Stimulated activated CD4-positive, alpha-beta T cell treated with anti-CD3 and anti-CD28 coated beads, Interleukin-12 subunit alpha, Interleukin-12 subunit beta, amount 100 ng/mL, for 48 hours (primary cell): ENCODE data around the gene HEBP1.

Source experiments
- DNase-seq, 3 donors: peaks; one replicate each; pipeline ENCODE4 v3.0.0-alpha.2; 2020; ENCODE audit warnings: low read depth in 2 of 3, low spot score in 1 of 3

The HEBP1 gene

DNA sequence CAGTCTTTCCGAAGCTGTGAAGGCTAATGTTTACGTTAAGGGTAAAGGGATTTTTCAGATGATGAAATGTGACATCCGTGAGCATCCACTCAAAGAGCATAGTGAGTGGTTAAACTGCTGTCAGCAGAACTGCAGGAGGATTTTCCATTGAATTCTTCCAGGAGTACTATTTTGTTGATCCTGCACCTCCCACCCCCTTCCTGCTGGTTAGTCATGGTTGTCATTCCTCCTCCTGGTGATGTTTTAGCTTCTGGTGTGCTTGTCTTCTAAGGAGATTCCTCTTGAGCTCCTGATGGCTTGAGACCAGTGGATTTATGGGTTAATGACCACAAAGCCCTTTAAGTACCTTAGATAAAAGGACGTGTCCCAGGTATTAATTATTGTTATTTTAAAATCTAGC, 45.7 kb downstream of the HEBP1 start:
- DNase-seq, result no peak

DNA sequence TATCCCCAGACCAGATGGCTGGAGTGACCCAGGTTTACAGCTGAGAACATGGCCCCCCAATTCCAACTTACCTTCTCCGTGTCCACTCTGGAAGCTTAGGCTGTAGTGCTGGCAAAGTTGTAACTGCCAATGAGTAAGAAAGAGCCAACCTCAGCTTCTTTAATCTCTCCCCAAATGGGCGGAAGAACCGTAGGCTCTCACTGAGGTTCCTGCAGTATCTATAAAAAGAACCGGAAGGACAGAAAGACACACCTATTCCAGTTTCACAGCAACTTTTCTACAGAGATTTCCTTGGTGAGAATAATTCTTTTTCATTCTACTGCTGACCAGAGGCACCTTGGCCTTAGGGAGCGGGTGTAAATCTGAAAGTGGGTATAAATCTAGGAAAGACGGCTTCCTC, 48.0 kb downstream of the HEBP1 start, which contains the start of gene GPRC5D:
TSS of gene GPRC5D (minus strand) at position 135 of the 400 bp plus-strand sequence. CDS start 1,786 bp downstream, outside the sequence.
- DNase-seq, result no peak

DNA sequence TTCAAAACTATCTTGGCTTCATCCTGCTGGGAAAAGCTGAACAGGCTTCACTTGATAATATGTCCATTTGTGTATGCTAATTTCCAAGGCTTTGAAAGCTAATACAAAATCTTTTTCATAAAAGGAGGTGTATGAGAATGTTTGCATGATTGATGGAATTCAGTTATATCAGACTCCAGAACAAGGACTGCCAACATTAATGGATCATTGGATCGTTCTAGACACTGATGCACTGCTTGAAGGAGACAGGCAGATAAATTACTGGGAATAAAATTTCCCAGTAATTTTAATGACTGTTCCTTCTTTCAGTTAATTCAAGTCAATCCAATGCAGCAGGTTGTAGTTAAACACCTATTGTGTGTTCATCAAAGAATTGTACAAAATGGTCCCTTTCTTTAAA, 48.6 kb downstream of the HEBP1 start:
- no peak for DNase-seq

DNA sequence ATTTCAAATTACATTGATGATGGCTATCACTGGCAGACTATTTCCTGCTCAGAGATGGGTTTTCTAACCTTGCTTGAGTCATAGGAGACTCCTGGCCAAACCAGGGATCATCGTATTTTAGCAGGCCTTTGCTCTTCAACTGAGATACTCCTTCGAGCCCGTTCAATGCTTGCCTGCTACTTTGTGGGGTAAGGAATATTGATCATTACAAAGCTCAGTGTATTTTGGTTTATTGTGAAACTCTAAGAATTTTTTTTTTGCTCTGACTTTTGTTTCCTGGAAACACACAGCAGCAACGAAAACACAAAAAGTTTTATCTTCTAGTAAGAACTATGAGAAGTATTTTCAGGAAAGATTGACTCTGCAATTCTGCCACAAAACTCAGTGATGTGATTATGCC, 52.2 kb downstream of the HEBP1 start:
- DNase-seq, result no peak

DNA sequence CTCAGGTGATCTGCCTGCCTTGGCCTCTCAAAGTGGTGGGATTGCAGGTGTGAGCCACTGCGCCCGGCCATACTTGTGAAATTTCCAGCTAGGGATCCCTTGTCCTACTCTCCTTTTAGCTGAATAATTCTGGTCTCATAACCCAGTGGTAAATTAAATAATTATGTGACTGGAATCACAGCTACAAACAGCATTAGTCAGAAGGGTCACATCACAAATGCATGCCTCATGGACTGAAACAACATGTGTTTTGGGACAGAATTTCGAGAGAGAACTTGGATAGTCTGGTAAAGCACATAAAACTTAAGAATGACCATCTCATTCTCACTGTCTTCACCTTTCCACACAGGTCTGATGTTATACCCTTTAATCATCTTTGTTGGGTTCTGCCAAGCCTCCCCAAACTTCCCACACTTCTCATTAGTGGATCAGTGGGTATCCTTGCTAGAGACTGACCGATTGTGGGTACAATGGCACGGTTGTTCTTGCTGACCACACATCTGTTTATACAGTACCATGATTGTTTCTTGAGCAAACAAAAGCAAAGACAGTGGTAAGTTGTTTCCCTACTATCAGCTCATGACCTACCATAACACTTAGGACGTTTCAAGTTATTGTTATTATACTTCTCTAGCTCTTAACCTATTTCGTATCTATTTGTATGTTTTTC, 53.2 kb downstream of the HEBP1 start:
- DNase-seq, result no peak

DNA sequence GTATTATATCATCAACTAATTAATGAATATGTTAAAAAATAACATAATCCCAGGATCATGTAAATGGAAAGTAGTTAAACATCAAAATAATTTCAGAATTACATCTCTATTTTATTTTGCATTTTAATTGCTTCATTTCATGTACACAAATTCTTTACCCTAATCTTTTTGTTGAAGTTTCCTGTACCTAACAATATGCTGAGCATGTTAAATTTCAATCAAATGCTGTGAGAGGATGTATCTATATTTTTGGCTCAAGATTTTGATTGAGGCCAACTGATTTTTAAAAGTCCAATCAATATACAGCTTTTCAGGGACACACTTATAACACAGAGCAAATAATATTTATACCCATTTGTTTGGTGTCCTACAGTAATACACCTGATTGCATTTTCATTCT, 54.5 kb downstream of the HEBP1 start:
- DNase-seq, result no peak

DNA sequence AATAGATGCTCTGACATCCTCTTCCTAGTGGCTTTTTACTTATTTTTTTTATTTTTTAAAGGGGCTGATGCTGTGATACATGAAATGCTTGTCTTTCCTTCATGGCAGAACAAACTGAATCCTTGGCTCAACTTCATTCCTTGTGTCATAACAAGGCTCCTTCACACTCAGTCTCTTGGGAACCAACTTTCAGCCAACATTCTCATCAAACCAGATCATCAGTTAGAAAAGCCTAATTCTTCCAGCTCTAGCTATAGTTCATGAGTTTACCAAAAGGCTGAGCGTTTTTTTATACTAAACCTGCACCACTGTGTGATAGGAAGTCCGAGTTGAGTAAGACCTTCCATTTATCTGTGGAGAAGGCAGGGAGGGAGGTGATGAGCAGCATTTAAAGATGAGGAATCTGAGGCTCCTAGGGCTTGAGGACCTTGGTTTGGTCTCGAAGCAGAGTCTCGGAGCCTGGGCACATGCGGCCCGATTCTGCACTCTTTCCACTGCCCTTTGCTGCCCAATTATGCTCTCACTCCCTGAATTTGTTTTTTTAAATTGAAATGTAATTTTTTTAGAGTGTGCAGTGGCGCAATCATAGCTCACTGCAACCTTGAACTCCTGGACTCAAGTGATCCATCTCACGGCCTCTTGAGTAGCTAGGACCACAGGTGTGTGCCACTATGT, 56.3 kb downstream of the HEBP1 start:
- DNase-seq, result no peak

DNA sequence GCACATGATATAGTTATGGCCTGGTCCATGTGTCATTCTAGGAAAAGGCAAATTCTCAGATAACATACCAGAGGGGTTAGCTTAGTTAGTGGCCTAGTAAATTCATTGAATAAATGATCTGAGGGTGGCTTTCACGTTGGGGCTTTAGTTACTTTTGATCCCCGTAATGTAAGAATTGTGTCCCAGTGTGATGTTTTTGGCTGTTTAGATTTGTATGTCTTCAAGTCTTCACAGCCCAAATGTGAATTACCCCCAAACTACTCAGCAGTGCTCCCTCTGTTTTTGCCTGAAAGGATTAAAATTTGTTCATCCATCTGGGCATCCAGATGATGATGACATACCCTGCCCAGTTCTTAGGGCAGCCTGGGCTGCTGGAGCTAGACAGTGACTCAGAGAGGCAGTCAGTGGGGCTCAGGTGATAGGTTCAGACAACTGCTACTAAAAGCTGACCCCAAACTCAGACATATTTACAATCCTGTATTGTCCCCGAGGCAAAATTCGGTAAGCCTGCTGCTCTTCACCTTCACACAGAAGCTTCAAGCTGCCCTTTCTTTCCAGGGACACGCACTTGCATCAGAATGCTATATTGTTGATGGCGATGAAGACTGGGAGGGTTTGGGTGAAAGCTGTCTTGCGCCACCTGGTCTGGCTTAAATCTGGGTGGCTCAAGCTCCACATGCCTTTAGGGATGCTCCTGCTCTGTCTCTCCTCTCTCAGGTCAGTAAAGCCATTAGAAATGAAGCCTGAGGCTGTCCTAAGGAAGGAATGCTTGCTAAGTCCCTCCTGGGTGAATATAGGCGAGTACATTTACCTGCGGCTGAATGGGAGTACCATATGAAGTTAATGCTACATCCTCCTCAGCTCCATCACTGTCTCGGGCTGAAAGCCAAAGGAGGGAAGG, 58.4 kb downstream of the HEBP1 start:
- no peak for DNase-seq

DNA sequence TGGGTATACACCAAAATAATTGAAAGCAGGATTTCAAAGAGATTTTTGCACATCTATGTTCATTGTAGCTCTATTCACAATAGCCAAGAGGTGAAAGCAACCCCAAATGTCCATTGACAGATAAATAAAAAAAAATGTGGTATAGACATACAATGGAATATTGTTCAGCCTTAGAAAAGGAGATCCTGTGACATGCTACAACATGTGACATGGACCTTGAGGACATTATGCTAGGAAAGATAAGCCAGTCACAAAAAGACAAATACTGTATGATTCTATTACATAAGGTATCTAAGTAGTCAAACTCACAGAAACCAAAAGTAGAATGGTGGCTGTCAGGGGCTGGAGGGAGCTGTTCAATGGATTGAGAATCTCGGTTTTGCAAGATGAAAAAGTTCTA, 60.2 kb downstream of the HEBP1 start:
- no peak for DNase-seq

DNA sequence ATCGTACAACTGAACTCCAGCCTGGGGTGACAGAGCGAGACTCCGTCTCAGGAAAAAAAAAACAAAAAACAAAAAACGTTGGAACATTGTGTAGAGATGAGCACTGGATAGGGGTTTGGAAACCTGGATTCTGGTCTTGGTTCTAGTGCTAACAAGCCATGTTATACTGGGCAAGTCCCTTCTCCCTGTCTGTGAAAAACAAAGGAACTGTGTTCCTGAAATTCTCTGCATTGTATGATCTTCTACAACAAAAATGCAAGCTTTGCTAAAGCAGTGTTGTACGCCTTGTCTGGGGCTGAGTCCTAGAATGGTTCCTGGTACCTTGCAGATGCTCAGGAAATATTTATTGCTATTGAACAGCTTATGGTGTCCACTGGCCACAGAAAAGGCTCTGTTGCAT, 61.5 kb downstream of the HEBP1 start:
- DNase-seq, result no peak

DNA sequence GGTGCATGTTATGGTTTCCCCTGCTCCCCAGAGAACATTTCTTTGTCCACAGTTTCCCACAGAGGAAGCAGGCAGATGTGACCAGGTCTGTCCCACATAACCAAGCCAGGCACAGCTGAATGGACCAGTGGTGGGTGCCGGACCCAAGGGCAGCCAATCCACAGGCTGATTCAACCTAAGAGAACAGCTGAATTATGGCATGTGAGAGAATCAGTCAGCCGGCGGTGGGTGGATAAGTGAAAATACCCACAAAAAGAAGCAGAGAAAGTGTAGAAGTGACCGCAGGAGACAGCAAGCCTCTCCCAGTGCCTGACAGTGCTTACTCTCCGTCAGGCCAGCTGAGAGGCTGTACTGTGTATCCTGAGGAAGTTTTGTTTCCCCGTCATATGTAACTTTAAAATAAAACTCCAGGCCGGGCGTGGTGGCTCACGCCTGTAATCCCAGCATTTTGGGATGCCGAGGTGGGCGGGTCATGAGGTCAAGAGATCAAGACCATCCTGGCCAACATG, 63.0 kb downstream of the HEBP1 start:
- DNase-seq, result no peak

DNA sequence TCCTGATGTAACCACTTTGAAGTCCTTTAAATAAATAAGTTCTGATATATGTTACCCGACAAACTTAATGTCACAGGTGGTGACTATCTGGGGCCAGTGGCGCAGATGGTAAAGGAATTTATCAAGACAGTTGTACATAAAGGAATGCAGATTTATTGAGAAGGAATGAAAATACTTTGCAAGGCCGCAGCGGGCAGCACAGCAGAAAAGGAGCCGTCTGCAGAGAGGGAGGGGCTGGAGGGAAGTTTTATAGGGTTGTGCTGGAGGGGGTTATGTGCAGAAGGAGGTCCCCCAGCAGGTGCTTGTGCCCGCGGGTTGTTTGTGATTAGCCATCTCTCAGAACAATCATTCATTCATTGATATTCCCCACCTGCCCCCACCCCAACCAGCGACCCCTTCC, 65.5 kb downstream of the HEBP1 start:
- no peak for DNase-seq

DNA sequence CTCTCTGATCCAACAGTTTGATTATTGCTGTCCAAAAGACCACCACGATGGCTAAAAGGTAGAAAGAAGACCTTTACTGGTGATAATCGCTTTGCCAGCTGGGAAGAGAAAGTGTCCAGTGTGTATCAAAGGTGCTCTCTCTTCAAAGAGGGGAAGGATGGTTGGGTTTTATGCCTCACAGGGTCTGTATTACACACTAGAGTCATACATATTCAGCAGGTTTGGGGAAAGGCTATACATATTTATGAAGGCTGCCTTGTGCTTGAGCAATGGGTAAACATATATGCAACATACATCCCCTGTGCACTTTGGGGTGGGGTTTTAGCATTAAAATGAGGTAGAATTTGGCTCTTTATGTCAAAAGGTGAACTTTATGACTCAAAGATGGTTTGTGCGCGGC, 66.3 kb downstream of the HEBP1 start:
- DNase-seq, result no peak

DNA sequence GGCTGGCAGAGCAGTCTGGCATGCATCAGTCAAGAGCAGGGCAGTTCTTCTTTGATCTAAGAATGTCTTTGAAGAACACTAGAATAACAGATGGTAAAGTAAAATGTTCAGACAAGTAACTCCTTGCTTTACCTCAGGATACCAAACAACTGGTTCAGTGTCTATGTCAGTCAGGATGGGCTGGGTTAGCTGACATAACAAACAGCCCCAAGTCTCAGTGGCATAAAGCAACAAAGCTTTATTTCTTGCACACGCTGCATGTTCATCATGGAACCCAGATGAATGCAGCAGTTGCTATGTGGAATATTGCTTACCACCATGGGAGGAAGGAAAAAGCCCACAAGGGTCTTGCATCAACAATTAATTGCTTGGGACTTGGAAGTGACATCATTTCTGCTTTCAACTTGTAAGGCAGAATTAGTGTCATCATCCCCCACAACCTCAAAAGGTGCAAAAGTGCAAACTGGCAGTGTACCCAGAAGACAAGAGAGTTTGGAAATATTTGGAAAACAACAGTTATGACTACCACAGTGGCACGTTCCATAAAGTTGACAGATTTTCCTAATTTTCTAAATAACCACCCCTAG, 69.3 kb downstream of the HEBP1 start:
- no peak for DNase-seq

DNA sequence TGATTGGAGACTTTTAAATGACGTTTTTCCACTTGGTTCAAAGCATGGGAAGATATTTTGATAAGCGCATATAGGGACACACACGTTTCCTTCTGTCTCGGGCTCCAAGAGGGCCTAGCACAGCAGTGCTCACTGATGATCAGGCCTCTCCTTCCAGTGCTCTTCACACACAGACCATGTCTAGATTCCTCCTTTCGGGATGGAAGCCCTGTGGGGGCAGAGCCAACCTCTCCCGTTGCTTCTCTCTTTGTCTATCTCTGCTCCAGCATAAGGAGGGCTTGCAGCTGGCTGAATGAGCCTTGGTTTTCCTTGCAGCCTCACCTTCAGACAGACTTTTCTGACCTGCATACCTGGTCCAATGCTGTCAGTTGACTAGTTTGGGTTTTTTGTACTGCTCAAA, 70.4 kb downstream of the HEBP1 start:
- DNase-seq, result no peak

DNA sequence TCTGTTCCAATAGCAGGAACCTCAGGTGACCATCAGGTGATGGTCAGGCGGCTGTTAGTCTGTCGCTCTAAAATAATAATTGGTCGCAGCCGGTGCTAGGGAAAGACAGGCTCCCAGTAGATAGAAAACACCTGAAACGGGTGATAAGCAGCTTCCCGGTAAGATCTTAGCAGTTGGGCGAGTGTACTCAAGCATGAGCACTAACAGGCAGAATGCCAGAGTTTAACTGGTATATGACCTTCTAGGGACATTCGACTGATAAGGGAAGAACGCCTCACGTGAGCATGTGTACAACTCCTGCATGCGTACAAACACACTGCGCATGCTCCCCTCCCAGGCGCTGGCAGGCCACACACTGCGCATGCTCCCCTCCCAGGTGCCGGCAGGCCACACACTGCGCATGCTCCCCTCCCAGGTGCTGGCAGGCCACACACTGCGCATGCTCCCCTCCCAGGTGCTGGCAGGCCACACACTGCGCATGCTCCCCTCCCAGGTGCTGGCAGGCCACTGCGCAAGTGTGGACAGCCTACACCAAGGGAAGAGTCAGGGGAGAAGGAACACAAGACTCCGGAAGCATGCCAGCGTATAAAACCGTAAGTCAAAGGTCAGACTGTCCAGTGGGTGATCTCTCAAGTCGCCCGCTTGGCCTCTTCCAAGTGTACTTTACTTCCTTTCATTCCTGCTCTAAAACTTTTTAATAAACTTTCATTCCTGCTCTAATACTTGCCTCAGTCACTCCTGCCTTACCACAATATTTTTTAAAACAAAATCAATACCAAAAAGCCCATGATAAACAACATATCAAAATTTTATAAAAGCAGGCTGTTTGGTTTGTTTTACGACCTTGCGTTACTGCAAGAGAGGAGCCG, 72.6 kb downstream of the HEBP1 start:
- peak in 1 of 3 donors; percentile 27 for DNase-seq

DNA sequence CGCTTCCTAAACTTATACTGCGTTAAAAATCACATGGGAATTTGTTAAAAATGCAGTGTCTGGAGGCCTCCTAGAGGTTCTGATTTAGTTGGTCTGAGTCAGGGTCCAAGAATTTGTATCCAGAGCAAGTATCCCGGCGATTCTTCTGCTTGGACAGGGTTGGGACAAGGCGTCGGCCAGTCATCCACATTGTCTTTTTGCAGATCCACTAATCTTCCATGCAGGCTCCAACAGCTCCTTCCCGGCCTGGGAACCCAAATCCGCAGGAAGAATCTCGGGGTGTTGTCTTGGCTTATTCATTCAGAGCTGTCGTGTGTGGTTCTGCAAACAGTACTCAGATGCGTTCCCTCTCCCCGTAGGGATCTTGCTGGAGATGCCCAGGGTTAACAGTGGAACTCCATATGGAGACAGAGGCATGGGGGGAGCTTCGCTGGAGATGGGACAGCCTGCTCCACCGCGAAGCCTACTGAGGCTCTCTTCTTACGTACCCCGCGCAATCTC, 73.4 kb downstream of the HEBP1 start:
- no peak for DNase-seq

DNA sequence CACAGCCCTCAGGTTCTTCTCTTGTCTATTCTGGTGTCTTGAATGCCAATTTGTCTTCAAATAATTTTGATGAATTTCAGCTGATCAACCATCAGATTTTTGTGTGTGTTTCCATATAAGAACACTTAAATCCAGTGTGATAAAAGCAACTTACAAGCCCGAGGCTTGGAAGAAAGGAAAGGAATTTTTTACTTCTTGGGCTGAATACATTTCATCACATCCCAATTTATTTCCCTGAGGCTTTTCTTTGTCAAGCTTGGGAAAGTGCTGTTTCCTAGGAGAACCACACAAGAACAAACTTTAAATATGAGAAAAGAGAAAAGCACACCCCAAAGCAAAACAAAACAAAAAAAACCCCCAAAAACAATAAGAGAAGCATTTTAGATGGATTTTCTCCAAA, 74.7 kb downstream of the HEBP1 start:
- no peak for DNase-seq
